WTC11 (cell line): ENCODE measurements around the gene DNM3. TPM values are rescaled to one million over a fixed set of nuclear protein-coding genes. Genes with fewer than 3 reads are reported as not detected.

Experiments
- ATAC-seq: fragments of 200-7000 bp; cut with Tn5 transposase; 2 replicates; pipeline ENCODE4 v1.10.0; 2021; ENCODE audit warnings: mild to moderate bottlenecking, moderate library complexity
- CTCF ChIA-PET: fragments of 300-600 bp; sonication (Branson Sonifier 250); formaldehyde crosslinking; loops from one replicate; lab custom pipeline; 2021; ENCODE audit warnings: antibody characterized with exemption; lab: Charles Lee
- POLR2A ChIA-PET: fragments of 350-600 bp; sonication (Branson Sonifier 250); formaldehyde crosslinking; loops from one replicate; lab custom pipeline; 2021; ENCODE audit warnings: antibody characterized with exemption; lab: Charles Lee
- DNase-seq: peaks from one replicate; pipeline ENCODE4 v3.0.0; 2021; ENCODE audit warnings: low spot score
- H3K27ac Mint-ChIP-seq: 2 replicates; pipeline ENCODE4 v1.8.0; 2021; ENCODE audit warnings: mixed read lengths
- H3K27me3 Mint-ChIP-seq: 2 replicates; pipeline ENCODE4 v1.8.0; 2021; ENCODE audit warnings: low read depth, mild to moderate bottlenecking, moderate library complexity, mixed read lengths
- H3K36me3 Mint-ChIP-seq: 2 replicates; pipeline ENCODE4 v1.8.0; 2021; ENCODE audit warnings: mixed read lengths
- H3K4me1 Mint-ChIP-seq: 2 replicates; pipeline ENCODE4 v1.8.0; 2022; ENCODE audit warnings: mixed read lengths
- H3K4me3 Mint-ChIP-seq: 2 replicates; pipeline ENCODE4 v1.8.0; 2021; ENCODE audit warnings: mild to moderate bottlenecking, moderate library complexity, mixed read lengths
- H3K9me3 Mint-ChIP-seq: 2 replicates; pipeline ENCODE4 v1.8.0; 2021; ENCODE audit warnings: mixed read lengths
- ETV6 ChIP-seq: sonication (generic); formaldehyde crosslinking; IDR thresholded peaks from 2 replicates; pipeline ENCODE4 v1.8.1; 2022; ENCODE audit warnings: mild to moderate bottlenecking, missing genetic modification reagents
- FOXK1 ChIP-seq: sonication (generic); formaldehyde crosslinking; IDR thresholded peaks from 2 replicates; pipeline ENCODE4 v1.8.0; 2022; ENCODE audit warnings: mild to moderate bottlenecking, moderate library complexity, missing genetic modification reagents
- GTF2I ChIP-seq: fragments of 250-450 bp; sonication (Bioruptor Pico); conservative IDR thresholded peaks from 2 replicates; pipeline ENCODE4 v1.4.0; 2021; ENCODE audit warnings: mild to moderate bottlenecking
- NFATC4 ChIP-seq: fragments of 250-450 bp; sonication (Bioruptor Pico); IDR thresholded peaks from 2 replicates; pipeline ENCODE4 v1.9.0; 2021; ENCODE audit warnings: mild to moderate bottlenecking
- OVOL2 ChIP-seq: fragments of 250-450 bp; sonication (Bioruptor Pico); IDR thresholded peaks from 2 replicates; pipeline ENCODE4 v1.9.0; 2021; ENCODE audit warnings: mild to moderate bottlenecking, borderline replicate concordance
- RORB ChIP-seq: fragments of 250-450 bp; sonication (Bioruptor Pico); IDR thresholded peaks from 2 replicates; pipeline ENCODE4 v1.9.0; 2021; ENCODE audit warnings: mild to moderate bottlenecking
- ZNF219 ChIP-seq: sonication (generic); formaldehyde crosslinking; IDR thresholded peaks from 2 replicates; pipeline ENCODE4 v1.8.0; 2023; ENCODE audit warnings: missing genetic modification reagents, mild to moderate bottlenecking, borderline replicate concordance
- ZNF263 ChIP-seq: sonication (generic); formaldehyde crosslinking; IDR thresholded peaks from 2 replicates; pipeline ENCODE4 v1.8.1; 2022; ENCODE audit warnings: low read depth, mild to moderate bottlenecking, moderate library complexity, missing genetic modification reagents
- ZNF396 ChIP-seq: fragments of 250-450 bp; sonication (Bioruptor Pico); IDR thresholded peaks from 2 replicates; pipeline ENCODE4 v1.8.0; 2021; ENCODE audit warnings: mild to moderate bottlenecking, moderate library complexity, borderline replicate concordance
- ZNF423 ChIP-seq: fragments of 250-450 bp; sonication (Bioruptor Pico); IDR thresholded peaks from 2 replicates; pipeline ENCODE4 v2.1.2; 2022; ENCODE audit warnings: mild to moderate bottlenecking, moderate library complexity
- total RNA-seq: library from RNA; stranded (reverse); gene quantifications from 3 replicates; pipeline ENCODE4 v1.2.3, GENCODE V29; 2021
- TF ChIP-seq, protein P1 (sequence below): sonication (generic); formaldehyde crosslinking; IDR thresholded peaks from 2 replicates; pipeline ENCODE4 v1.8.0; 2023; ENCODE audit warnings: missing genetic modification reagents, mild to moderate bottlenecking, borderline replicate concordance
- TF ChIP-seq, protein P2 (sequence below): fragments of 200-600 bp; IDR thresholded peaks from 2 replicates; pipeline ENCODE4 v1.8.0; 2022; ENCODE audit warnings: antibody characterized with exemption
- TF ChIP-seq, protein P3 (sequence below): sonication (generic); formaldehyde crosslinking; IDR thresholded peaks from 2 replicates; pipeline ENCODE4 v1.8.1; 2023; ENCODE audit warnings: mild to moderate bottlenecking, missing genetic modification reagents, borderline replicate concordance
- TF ChIP-seq, protein P4 (sequence below): sonication (generic); formaldehyde crosslinking; IDR thresholded peaks from 2 replicates; pipeline ENCODE4 v1.8.0; 2022; ENCODE audit warnings: mild to moderate bottlenecking, missing genetic modification reagents
- TF ChIP-seq, protein P5 (sequence below): sonication (generic); formaldehyde crosslinking; IDR thresholded peaks from 2 replicates; pipeline ENCODE4 v1.8.0; 2022; ENCODE audit warnings: mild to moderate bottlenecking, missing genetic modification reagents
- TF ChIP-seq, protein P6 (sequence below): sonication (generic); formaldehyde crosslinking; IDR thresholded peaks from 2 replicates; pipeline ENCODE4 v1.8.1; 2023; ENCODE audit warnings: mild to moderate bottlenecking, missing genetic modification reagents

The DNM3 gene
- total RNA-seq, 1 experiment from 2014 or later, result 1.9 TPM

DNA sequence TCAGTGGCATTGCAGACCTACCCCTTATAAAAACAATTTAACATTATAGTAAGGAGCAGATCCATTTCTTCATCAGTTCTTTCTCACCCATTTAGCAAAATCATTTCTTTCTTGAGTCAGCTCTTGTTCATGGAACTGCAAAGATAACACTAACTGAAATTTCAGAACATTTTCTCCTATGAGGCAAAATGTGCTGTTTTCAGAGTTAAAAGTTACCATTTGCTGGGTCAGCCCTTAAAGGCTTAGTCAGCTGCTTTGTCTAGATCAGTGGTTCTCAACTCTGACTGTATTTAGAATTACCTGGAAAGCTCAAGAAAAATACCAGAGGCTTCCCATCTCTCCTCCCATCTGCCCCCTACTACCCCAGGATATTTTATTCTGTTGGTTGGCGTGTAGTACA is 47.7 kb upstream of the DNM3 start (continued):
- TF ChIP-seq, protein P1, sequence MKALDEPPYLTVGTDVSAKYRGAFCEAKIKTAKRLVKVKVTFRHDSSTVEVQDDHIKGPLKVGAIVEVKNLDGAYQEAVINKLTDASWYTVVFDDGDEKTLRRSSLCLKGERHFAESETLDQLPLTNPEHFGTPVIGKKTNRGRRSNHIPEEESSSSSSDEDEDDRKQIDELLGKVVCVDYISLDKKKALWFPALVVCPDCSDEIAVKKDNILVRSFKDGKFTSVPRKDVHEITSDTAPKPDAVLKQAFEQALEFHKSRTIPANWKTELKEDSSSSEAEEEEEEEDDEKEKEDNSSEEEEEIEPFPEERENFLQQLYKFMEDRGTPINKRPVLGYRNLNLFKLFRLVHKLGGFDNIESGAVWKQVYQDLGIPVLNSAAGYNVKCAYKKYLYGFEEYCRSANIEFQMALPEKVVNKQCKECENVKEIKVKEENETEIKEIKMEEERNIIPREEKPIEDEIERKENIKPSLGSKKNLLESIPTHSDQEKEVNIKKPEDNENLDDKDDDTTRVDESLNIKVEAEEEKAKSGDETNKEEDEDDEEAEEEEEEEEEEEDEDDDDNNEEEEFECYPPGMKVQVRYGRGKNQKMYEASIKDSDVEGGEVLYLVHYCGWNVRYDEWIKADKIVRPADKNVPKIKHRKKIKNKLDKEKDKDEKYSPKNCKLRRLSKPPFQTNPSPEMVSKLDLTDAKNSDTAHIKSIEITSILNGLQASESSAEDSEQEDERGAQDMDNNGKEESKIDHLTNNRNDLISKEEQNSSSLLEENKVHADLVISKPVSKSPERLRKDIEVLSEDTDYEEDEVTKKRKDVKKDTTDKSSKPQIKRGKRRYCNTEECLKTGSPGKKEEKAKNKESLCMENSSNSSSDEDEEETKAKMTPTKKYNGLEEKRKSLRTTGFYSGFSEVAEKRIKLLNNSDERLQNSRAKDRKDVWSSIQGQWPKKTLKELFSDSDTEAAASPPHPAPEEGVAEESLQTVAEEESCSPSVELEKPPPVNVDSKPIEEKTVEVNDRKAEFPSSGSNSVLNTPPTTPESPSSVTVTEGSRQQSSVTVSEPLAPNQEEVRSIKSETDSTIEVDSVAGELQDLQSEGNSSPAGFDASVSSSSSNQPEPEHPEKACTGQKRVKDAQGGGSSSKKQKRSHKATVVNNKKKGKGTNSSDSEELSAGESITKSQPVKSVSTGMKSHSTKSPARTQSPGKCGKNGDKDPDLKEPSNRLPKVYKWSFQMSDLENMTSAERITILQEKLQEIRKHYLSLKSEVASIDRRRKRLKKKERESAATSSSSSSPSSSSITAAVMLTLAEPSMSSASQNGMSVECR (CRISPR knock-in tag), result no peak
- TF ChIP-seq, protein P2, sequence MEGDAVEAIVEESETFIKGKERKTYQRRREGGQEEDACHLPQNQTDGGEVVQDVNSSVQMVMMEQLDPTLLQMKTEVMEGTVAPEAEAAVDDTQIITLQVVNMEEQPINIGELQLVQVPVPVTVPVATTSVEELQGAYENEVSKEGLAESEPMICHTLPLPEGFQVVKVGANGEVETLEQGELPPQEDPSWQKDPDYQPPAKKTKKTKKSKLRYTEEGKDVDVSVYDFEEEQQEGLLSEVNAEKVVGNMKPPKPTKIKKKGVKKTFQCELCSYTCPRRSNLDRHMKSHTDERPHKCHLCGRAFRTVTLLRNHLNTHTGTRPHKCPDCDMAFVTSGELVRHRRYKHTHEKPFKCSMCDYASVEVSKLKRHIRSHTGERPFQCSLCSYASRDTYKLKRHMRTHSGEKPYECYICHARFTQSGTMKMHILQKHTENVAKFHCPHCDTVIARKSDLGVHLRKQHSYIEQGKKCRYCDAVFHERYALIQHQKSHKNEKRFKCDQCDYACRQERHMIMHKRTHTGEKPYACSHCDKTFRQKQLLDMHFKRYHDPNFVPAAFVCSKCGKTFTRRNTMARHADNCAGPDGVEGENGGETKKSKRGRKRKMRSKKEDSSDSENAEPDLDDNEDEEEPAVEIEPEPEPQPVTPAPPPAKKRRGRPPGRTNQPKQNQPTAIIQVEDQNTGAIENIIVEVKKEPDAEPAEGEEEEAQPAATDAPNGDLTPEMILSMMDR, result no peak
- TF ChIP-seq, protein P3, sequence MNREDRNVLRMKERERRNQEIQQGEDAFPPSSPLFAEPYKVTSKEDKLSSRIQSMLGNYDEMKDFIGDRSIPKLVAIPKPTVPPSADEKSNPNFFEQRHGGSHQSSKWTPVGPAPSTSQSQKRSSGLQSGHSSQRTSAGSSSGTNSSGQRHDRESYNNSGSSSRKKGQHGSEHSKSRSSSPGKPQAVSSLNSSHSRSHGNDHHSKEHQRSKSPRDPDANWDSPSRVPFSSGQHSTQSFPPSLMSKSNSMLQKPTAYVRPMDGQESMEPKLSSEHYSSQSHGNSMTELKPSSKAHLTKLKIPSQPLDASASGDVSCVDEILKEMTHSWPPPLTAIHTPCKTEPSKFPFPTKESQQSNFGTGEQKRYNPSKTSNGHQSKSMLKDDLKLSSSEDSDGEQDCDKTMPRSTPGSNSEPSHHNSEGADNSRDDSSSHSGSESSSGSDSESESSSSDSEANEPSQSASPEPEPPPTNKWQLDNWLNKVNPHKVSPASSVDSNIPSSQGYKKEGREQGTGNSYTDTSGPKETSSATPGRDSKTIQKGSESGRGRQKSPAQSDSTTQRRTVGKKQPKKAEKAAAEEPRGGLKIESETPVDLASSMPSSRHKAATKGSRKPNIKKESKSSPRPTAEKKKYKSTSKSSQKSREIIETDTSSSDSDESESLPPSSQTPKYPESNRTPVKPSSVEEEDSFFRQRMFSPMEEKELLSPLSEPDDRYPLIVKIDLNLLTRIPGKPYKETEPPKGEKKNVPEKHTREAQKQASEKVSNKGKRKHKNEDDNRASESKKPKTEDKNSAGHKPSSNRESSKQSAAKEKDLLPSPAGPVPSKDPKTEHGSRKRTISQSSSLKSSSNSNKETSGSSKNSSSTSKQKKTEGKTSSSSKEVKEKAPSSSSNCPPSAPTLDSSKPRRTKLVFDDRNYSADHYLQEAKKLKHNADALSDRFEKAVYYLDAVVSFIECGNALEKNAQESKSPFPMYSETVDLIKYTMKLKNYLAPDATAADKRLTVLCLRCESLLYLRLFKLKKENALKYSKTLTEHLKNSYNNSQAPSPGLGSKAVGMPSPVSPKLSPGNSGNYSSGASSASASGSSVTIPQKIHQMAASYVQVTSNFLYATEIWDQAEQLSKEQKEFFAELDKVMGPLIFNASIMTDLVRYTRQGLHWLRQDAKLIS (CRISPR knock-in tag), result no peak
- TF ChIP-seq RORB, result no peak
- no peak for TF ChIP-seq ZNF219 (CRISPR knock-in tag)
- TF ChIP-seq FOXK1 (CRISPR knock-in tag), result no peak
- TF ChIP-seq, all 79 proteins: peak for 0

DNA sequence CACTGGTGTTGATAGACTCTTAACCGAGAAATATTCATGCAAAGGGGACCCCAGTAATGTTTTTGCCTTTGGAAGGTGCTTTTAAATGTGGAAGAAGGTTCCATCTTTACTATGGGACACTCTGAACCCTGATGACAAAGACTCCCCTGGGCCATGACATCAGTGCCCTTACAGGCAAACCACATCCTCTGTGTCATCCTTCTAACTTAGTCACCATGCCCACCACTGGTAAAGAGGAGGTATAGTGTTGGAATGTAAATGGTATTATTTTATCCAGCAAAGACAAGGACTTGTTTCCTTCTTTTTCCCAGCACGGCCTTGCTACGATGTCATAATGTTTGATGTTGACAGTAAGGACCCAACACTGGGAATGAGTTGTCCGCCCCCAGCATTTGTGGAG is 47.2 kb upstream of the DNM3 start:
- TF ChIP-seq, protein P3 (CRISPR knock-in tag), result no peak
- no peak for TF ChIP-seq FOXK1 (CRISPR knock-in tag)
- TF ChIP-seq OVOL2 (CRISPR knock-in tag), result no peak
- TF ChIP-seq NFATC4 (CRISPR knock-in tag), result no peak
- no peak for TF ChIP-seq ZNF423 (CRISPR knock-in tag)
- TF ChIP-seq GTF2I, result no peak
- TF ChIP-seq, protein P4, sequence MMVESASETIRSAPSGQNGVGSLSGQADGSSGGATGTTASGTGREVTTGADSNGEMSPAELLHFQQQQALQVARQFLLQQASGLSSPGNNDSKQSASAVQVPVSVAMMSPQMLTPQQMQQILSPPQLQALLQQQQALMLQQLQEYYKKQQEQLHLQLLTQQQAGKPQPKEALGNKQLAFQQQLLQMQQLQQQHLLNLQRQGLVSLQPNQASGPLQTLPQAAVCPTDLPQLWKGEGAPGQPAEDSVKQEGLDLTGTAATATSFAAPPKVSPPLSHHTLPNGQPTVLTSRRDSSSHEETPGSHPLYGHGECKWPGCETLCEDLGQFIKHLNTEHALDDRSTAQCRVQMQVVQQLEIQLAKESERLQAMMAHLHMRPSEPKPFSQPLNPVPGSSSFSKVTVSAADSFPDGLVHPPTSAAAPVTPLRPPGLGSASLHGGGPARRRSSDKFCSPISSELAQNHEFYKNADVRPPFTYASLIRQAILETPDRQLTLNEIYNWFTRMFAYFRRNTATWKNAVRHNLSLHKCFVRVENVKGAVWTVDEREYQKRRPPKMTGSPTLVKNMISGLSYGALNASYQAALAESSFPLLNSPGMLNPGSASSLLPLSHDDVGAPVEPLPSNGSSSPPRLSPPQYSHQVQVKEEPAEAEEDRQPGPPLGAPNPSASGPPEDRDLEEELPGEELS (CRISPR knock-in tag), result no peak
- no peak for TF ChIP-seq ETV6 (CRISPR knock-in tag)
- TF ChIP-seq ZNF219 (CRISPR knock-in tag), result no peak
- no peak for TF ChIP-seq ZNF263 (CRISPR knock-in tag)
- TF ChIP-seq, protein P5, sequence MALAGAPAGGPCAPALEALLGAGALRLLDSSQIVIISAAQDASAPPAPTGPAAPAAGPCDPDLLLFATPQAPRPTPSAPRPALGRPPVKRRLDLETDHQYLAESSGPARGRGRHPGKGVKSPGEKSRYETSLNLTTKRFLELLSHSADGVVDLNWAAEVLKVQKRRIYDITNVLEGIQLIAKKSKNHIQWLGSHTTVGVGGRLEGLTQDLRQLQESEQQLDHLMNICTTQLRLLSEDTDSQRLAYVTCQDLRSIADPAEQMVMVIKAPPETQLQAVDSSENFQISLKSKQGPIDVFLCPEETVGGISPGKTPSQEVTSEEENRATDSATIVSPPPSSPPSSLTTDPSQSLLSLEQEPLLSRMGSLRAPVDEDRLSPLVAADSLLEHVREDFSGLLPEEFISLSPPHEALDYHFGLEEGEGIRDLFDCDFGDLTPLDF (CRISPR knock-in tag), result no peak
- no peak for TF ChIP-seq ZNF396 (CRISPR knock-in tag)
- TF ChIP-seq, protein P6, sequence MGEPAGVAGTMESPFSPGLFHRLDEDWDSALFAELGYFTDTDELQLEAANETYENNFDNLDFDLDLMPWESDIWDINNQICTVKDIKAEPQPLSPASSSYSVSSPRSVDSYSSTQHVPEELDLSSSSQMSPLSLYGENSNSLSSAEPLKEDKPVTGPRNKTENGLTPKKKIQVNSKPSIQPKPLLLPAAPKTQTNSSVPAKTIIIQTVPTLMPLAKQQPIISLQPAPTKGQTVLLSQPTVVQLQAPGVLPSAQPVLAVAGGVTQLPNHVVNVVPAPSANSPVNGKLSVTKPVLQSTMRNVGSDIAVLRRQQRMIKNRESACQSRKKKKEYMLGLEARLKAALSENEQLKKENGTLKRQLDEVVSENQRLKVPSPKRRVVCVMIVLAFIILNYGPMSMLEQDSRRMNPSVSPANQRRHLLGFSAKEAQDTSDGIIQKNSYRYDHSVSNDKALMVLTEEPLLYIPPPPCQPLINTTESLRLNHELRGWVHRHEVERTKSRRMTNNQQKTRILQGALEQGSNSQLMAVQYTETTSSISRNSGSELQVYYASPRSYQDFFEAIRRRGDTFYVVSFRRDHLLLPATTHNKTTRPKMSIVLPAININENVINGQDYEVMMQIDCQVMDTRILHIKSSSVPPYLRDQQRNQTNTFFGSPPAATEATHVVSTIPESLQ (CRISPR knock-in tag), result no peak
- ChIA-PET CTCF (interaction anchor here (0.8 kb wide), 1 partner anchor 191 kb away, joined by 3 read pairs; no protein-coding TSS in a partner anchor), POLR2A (no interaction called here)
- Mint-ChIP-seq H3K9me3 (no peaks in the 10 kb centered on the region), H3K36me3 (peaks cover 75% of the 10 kb centered on the region), H3K27me3 (no peaks in the 10 kb centered on the region), H3K27ac (no peak overlapping the region), H3K4me1 (0 out of 2 replicates have a peak, but pooled peaks cover 3% of the 10 kb centered on the region), H3K4me3 (no peak overlapping the region)
- ATAC-seq (no peak), DNase-seq (no peak)
